HG03439 (cell line): Measurements from ENCODE around the gene RERE.

Experiments
- ATAC-seq: cut with Tn5 transposase; IDR thresholded peaks from one replicate; pipeline ENCODE4 v1.9.1; 2021; ENCODE audit warnings: mild to moderate bottlenecking, moderate library complexity; ENCODE audit not compliant: unreplicated experiment

Gene RERE

DNA sequence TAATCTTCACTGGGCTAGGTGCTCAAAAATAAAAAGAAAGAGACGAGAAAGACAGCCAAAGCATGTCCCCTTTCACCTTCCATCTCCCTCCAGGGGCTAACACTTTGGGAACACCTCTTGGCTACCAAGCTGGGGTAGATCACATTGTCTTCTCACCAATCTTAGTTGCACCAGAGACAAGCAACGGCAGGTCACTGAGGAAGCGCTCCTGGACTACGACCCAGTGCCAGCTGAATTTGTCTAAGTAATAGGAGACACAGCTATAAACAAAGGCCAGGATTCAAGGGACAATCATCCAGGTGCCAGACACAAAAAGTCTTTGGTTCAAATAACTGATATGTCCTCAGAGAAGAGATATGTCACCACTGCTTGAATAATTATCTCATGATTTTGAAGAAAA lies 399.1 kb downstream of the RERE start:
- ATAC-seq: no peak

DNA sequence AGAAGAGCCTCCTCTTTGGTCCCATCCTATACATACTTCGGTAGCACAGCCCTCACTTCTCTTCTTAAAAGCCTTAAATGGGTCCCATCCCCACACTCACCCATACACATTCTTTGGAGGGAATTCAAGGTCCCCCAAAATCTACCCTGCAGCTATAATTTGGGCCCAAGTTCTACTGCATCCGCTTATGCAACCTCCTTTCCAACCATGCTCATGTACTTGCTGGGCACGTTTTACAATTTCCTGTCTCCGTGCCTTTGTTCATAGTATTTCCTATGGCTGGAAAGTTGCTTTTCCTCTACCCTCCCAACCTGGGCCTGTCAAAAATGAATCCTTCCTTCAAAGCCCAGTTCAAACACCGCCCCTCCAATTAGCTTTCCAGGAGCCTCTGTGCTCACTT lies 399.8 kb downstream of the RERE start:
- no peak for ATAC-seq

DNA sequence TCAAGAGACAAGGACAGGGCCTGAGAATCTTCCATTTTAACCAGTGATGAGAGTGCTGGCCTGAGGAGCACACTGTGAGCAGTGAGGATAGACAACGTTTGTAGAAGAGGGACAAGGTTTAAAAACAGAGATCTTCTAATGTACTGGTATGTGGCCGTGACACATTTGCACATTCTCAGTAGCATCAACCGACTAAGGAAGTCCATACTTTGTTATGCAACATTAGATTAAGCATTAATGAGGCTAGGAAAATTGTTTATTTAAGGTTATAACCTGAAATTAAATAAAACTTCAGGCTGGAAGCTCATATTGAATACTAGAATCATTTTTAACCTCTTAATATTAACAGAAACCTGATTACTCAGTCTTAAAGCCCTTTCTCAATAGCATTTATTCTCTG lies 400.6 kb downstream of the RERE start:
- ATAC-seq: no peak

DNA sequence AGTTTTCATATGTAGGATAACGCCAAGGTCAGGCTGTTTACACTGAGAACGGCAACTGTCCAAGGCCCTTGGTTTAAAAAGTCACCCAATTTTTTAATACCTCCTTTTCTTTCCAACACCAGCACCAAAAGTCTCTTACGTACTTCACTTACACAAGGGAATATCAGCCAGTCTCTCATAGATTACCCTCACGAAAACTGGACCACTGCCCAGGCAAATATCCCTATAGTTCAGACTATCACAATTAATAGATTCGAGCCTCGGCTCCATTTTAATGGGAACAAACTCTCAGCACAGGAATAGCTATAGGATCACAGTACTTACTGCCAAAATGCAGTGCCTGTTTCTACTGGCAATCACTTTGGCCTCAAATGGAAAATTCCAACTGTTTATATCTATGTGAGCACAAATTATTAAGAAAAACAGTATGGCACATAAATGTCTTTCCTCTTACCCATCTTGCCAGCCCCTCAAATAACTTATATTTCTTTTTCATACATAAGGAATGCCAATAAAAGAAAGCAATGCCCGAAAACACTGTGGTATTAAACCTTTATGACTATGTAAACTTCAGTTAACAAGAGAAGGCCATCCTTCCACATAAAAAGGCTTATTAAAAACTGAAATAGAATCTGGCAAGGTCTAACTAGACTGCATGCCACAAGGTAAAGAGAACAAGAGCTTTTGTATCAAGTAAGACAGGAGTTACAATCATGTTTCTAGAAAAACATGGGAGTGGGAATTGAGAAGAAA lies 401.7 kb downstream of the RERE start:
- no peak for ATAC-seq

DNA sequence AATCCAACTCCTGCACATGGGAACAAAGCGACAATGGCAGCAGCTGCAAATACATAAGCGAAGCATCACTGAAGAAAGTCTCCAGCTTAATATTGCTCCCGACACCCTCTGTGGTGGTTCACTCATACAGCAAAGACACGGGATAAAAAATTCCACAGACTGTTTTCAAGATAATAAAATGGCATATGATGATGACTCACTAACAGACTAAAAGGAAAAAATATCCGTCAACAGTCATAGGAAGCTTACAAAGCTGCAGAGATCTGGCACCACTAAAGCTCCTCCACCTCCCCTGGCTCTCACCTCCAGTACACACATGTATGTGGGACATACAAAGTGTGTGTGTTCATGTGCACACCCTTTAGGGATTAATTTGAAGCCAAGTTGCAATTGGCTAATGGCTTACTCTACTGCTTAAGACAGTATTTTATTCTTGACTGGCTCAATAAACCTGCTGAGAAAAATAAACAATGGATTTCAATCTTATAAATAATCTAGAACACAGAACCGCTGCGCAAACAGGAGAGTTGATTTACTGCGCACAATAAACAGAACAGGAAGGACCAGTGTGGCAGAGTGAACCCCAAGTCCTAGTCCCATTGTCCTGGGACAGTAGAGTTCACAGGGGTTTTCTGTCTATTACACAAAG lies 405.1 kb downstream of the RERE start:
- ATAC-seq: no peak

DNA sequence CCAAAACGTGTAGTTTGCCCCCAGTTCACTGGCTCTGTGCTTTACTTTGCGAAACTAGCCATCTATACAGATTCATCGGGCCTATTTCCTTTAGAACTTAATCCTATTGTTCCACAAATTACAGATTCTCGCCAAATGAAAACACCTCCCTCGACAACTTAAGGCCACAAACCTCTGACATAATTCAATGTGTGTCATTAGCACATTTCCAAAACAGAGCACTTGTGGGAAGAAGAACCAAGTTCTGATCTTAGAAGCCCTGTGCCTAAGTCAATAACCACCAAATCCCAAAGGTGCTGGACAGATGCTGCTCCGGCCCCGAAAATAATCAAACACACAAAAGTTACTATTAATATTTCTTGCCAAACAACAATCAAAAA lies 405.6 kb downstream of the RERE start:
- ATAC-seq: no peak

DNA sequence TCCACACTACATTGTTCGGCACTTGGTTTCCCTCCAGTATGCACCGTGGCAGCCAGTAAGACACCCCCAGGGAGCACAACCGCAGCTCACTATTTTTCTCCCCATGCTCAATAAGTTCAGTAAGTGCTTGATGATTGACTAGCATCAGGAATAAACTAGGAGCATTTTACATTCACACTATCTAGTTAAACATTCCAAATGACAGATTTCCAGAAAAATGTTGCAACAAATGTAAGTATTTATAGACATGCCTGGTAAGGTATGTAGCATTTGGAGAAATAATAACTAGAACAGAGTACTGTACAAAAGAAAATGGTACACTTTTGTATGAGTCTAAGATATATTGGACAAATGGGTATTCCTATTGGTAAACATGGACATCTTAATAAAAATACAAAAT lies 406.6 kb downstream of the RERE start:
- no peak for ATAC-seq

DNA sequence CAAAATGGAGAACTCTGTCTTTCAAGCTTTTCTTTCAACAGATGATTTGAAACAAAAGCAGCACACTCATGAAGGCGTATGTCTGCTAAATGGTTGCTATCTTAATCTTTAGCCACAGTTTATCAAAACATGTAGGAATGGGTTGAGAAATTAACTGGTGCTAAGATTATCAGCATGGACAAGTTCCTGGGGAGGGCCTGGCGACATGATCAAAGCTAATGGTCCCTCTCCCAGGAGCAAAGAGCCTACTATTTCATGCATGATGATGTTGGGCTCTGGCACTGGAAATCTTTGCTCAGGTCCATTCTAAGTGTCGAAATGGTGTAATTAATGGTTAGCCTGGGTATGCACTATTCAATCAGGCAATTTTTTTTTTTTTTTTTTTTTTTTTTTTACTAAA lies 407.8 kb downstream of the RERE start:
- ATAC-seq: no peak

DNA sequence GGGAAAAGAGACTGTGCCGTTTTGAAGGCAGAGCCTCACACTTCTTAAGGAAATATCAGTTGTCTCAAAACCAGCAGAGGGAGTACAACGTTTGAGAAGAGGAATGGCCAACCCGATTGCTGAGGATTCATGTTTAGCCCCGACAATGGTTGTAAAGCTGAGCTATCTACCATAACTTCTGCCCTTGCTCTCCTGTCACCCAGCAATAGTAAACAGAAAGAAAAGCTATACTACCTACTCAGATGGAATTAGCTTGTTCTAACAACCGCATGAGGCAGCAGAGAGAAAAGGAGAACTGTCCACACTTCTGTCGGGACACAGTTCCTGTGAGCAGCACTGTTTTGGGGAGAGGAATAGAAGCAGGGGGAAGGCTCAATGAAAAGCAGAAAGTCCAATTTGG lies 408.3 kb downstream of the RERE start:
- ATAC-seq: no peak

DNA sequence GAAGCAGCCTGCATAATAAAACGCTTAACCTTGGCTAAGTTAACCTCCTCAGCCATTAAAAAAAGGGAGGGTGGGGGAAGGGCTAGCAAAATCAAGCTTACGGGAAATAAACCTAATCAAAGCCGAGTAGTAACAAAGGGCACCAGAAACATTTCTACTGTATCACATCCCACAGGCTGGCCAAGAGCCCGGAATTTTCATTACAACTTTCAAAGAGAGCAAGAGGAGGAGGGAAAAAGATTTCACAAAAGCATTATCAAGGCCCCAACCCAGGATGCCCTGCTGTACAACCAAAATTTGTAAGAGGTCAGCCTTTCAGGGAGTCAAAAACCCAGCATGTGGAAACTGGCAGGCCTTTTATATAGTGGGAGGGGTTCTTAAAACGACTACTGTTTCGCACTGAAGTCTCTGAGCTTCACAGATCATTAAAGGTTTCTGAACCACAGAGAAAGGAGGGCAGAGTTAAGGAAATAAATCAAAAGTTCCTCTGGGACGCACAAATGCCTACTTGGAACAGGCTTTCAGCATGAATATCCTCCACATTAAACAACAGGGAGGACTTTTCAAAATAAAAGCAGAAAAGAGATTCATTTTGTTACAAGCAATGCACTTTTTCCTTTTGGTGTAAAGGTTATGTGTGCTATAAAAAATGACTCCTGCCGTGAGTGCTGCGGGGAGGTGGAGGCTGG lies 409.1 kb downstream of the RERE start:
- no peak for ATAC-seq

DNA sequence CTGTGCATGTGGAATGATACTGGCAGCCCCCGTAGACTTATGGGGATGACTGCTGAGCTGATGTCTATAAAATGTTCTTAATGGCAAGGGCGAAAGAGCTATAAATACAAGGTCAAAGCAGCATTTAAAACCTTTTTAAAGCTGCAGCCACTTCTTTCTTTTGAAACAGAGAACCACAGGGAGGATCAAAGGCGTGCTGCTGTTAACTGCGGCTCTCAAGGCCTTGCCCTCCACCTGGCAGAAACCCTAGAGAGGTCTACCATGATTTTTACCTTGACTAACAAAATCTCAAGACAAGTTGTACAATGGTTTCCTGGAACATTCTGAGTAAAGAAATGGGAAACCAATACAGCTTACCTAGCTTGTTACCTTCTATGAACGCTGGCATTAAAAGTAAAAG lies 409.8 kb downstream of the RERE start:
- no peak for ATAC-seq

DNA sequence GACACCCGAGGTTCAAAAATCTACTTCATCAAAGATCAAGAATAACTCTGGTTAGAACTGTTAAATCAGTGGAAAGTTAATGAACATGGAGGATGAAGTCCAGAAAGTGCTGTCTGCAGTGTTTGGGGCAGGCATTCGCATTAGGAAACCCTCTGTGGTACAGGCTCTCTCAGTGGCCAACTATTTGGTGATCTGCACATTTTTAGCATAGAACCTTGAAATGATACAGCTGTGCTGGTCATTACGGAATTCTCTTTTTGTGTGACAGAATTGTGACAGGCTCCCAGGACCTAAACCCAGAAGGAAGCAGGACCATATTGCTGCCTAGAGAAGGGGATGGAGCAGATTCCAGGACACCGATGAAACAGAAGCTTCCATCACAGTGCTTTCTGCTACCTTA lies 410.5 kb downstream of the RERE start:
- no peak for ATAC-seq

DNA sequence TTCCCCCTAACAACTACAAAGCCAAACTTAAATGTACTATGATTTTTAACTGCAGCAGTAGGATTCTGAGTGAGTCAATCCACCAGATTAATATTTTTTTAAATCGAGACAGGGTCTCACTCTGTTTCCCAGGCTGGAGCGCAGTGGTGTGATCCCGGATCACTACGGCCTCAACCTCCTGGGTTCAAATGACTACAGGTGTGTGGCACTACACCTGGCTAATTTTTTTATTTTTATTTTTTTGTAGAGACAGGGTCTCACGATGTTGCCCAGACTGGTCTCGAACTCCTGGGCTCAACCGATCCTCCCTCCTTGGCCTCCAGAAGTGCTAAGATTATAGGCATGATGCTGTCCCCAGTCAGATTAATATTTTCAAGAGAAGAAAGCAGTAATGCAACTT lies 411.4 kb downstream of the RERE start:
- ATAC-seq: no peak

DNA sequence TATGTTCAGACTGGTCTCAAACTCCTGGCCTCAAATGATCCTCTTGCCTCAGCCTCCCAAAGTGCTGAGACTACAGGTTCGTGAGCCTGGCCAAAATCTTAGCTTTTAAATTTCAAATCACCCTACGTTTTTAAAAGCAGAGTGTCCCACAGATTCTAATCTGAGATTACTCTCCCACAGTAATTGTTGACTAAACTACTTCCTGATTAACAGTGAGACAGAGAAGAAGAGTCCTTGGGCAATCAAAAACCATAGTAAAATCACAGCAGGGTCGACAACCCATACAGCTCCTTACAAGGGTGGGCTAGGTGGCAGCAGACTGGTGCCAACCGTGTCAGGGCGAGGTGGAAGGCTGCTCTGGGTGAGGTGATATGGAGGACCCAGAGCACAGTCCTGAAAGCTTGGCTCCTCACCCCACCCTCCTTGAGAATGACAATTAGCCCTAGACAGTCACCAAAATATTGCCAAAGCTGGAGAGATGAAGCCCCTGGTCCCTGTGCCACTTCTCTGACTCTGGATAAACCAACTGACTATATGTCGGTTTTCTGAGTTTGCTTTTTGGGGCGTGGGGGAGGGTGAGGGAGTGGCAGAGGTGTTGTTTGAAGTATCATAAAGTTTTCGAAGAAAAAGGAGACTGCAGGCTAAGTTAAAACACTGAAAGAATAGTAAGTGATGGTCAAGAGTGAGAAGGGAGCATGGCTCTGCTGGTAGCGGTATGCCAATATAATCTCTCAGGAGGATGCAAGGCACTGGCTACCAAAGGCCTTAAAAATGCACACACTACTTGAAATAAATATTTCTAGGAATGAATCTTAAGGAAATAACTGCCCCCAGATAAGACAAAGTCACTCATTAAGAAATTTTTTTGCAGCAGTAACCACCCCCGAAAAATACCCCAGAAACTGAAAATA lies 412.7 kb downstream of the RERE start:
- no peak for ATAC-seq

DNA sequence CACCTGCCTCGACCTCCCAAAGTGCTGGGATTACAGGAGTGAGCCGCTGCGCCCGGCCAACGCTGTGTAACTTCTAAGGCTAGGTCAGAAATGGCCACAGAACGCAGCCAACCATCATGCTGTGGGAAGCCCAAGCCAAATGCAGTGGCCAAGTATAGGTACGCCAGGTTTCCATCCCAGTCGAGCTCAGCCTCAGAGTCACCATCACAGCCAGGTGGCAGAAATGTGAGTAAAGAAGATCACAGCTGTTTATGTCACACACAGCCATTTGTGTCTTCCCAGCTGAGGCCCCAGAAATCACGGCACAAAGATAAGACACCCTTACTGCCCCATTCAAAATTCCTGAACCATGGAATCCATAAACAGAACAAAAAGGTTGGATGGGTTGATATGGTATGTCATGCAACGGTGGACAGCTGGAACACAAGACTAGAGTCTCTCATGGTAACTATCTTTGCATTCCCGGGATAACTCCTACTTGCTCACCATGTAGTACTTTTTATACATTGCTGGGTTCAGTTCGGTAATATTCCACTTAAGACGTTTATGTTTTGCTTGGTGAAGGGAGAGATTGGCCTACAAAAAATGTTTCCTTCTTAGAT lies 415.2 kb downstream of the RERE start:
- no peak for ATAC-seq

DNA sequence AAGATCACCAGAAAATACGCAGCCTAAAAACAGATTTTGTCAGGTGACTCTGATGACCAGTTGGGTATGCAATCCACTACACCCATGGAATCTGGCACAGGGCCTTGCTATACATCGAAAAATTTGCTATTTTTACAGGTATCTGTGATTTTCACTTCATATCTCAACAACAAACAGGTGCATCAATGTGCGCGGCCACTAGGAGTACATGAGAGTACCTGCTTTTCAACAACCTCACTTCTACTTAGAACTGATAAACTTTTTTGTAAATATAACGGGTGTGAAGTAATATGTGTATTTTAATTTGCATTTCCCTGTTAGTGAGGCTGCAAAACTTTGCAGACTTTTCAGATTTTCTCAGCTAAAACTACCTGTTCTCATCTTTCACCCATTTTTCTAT lies 418.8 kb downstream of the RERE start:
- ATAC-seq: no peak

DNA sequence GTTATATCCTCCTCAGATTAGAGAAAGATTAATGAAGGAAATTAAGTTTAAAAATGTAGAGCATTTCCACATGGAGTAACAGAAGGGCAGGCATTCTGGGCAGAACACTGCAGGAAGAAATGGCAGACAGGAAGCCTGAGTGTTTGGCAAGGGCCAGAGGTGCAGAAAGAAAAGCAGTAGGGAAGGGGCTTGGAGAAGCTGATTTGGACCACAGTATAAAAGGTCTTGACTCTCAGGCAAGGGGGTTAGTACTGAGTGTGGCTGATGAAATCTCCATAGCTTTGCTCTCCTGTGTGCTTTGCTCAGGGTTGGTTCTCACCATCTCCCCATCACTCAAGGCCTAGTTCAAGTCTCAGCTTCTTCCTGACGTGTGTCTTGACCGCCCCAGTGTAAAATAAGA lies 419.4 kb downstream of the RERE start:
- no peak for ATAC-seq

DNA sequence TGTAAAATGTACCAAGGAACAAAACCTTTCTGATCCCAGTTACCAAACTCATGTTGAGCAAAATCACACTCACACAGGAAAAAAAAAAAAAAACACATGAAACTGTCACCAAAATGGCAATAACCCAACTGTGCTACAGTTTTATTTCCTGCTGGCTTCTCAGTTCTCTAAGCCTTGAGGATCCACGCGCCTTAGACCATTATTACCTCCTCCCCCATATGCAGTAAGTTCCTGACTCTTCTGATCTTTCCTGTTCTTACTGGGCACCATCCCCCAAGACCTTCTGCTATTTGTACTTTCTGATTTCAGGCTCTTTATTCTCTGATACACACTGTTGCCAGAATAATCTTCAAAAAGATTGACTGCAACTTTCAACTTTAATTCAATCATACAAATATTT lies 419.9 kb downstream of the RERE start:
- no peak for ATAC-seq

DNA sequence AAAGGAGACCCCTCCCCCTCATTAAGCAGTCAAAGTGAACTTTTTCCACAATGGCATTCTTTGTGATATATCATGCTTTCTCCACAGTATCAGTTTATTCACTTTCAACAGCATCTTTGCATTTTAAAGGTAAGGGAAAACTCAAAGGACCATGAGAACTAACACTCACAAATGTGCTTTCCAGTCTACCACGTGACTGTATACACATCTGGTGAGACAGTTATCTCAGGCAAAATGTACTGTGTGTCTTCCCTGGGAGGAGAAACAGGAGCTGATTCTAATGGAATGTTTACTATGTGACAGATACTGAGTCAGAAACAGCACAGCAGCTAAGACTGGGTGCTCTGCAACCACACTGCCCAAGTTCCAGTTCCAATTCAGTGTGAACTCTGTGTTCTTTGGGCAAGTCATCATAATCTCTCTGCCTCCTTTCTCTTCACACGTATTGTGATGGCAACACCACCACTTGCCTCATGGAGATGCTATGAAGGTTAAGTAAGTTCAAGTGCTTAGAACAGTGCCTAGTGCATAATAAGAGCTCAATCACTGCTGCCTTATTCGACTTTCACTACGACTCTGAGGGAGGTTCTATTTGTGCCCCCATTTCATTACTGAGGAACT lies 420.5 kb downstream of the RERE start:
- ATAC-seq: no peak

DNA sequence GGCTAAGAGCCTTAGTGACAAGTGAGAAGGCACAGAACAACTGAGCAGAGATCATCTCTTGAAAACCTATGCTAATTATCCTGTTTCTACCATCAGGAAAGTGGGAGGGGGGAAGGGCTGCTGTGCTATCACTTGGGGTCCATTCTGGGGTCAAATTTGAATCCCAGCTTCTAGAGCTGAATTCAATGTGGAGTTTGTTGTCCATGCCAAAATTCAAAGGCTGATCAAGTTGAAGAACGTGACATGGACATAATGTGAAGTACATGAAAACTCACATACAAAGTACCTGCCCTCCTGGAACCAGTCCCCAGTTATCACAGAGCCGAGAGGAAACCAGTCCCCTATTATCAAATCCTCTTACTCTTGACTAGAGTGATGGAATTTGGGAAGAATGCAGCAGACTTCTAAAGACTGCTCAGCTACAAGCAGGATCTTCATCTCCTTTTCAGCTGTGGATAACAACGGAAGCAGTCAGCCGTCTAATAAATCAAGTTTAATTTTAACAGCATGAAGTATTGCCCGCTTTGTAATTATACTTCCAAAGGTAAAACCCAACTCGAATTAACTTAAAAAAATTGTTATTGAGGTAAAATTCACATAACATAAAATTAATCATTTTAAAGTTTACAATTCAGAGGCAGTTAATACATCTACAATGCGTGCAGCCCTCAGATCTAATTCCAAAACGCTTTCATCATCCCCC lies 421.2 kb downstream of the RERE start:
- no peak for ATAC-seq
